Astrocyte of the cerebellum (primary cell): Measurements from ENCODE around the gene KDM4C.

Source experiments
- DNase-seq: peaks from one replicate; pipeline ENCODE4 v3.0.0-alpha.2; 2011; ENCODE audit warnings: low read depth
- H3K4me3 ChIP-seq: 2 replicates; pipeline ENCODE4 v1.5.1; 2011; ENCODE audit warnings: mild to moderate bottlenecking, low read depth, low read length, moderate library complexity
- CTCF ChIP-seq: IDR thresholded peaks from 2 replicates; pipeline ENCODE4 v1.5.1; 2012; ENCODE audit warnings: low read length, low read depth, moderate library complexity, mild to moderate bottlenecking; ENCODE audit errors: missing control alignments
- in situ Hi-C: cut with HindIII; loops from 2 replicates; pipeline ENCODE4 v1.10.0; 2017; ENCODE audit warnings: low sequenced_read_pairs

The KDM4C gene

GRCh38 chr9:7121055-7121454 lies 363.3 kb downstream of the KDM4C start:
- TF ChIP-seq CTCF, result no peak
- no peak overlapping the region for H3K4me3 ChIP-seq
- no peak for DNase-seq
- in situ Hi-C loops, result no loop called here

GRCh38 chr9:7121664-7122063 lies 363.9 kb downstream of the KDM4C start:
- H3K4me3 ChIP-seq, result no peak overlapping the region
- in situ Hi-C loops, result no loop called here
- no peak for TF ChIP-seq CTCF
- DNase-seq, result no peak

- no peak for DNase-seq
- in situ Hi-C loops, result no loop called here
- H3K4me3 ChIP-seq, result no peak overlapping the region
- no peak for TF ChIP-seq CTCF
Observed at GRCh38 chr9:7123743-7124142, 366.0 kb downstream of the KDM4C start.

- no peak for DNase-seq
- H3K4me3 ChIP-seq, result no peak overlapping the region
- no peak for TF ChIP-seq CTCF
- in situ Hi-C loops, result no loop called here
Observed at GRCh38 chr9:7125231-7125630, 367.5 kb downstream of the KDM4C start.

- in situ Hi-C loops, result no loop called here
- no peak for DNase-seq
- no peak for TF ChIP-seq CTCF
- no peak overlapping the region for H3K4me3 ChIP-seq
Observed at GRCh38 chr9:7129391-7129790, 371.6 kb downstream of the KDM4C start.

- no peak for TF ChIP-seq CTCF
- H3K4me3 ChIP-seq, result no peak overlapping the region
- in situ Hi-C loops, result no loop called here
- no peak for DNase-seq
Observed at GRCh38 chr9:7130266-7130820, 372.6 kb downstream of the KDM4C start.

- no peak overlapping the region for H3K4me3 ChIP-seq
- no peak for DNase-seq
- in situ Hi-C loops, result no loop called here
- no peak for TF ChIP-seq CTCF
Observed at GRCh38 chr9:7132605-7133004, 374.8 kb downstream of the KDM4C start.
